Esophagus squamous epithelium (tissue), 4 donors: ENCODE measurements around the gene PEF1.

Experiments used
- POLR2A ChIP-seq, 4 donors: fragments of 450-650 bp; IDR thresholded peaks; one replicate each; pipeline ENCODE4 v1.6.1; 2017; ENCODE audit warnings: antibody characterized with exemption in 4 of 4, mild to moderate bottlenecking in 4 of 4, moderate library complexity in 3 of 4
- TF ChIP-seq, protein P1 (sequence below), 6 experiments: fragments of 450-650 bp in 4 of 6; fragments of 200-600 bp in 2 of 6; sonication (generic) in 2 of 6; IDR thresholded peaks; one replicate each; pipeline ENCODE4 v1.5.1; 2016 to 2019; ENCODE audit warnings: antibody characterized with exemption in 6 of 6, mild to moderate bottlenecking in 4 of 6, moderate library complexity in 4 of 6

DNA sequence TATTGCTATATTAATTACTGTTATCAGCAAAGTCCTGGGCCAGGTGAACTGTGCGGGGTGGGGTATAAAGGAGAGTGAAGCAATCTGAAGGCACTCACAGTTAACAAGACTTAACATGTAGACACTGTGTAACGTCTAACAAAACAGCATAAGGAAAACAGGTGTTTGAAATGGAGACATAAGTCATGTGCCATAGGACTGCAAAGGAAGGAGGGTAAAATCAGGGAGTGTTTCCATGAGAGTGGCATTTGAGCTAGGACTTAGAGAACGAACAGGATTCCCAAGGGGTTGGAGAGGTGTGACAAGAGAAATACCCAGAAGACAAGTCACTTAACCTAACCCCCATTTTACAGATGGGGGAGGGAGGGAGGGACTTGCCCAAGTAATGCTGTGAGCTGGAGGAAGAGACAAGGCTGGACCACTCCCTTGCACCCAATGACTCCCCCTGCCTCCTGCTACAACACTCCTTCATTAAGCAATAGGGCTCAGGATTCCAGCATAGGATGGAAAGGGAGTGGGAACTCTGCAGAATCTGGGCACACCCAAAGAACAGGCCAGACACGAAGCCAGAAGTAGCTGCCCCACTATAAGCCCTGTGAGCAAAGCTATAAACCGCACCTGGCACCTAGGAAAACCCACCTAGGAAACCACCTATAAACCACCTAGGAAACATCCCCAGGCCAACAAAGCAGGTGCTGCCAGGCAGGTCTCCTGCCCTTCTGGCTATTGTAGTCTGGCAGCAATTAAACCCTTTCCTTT is 6.6 kb downstream of the PEF1 start:
- TF ChIP-seq, protein P1, sequence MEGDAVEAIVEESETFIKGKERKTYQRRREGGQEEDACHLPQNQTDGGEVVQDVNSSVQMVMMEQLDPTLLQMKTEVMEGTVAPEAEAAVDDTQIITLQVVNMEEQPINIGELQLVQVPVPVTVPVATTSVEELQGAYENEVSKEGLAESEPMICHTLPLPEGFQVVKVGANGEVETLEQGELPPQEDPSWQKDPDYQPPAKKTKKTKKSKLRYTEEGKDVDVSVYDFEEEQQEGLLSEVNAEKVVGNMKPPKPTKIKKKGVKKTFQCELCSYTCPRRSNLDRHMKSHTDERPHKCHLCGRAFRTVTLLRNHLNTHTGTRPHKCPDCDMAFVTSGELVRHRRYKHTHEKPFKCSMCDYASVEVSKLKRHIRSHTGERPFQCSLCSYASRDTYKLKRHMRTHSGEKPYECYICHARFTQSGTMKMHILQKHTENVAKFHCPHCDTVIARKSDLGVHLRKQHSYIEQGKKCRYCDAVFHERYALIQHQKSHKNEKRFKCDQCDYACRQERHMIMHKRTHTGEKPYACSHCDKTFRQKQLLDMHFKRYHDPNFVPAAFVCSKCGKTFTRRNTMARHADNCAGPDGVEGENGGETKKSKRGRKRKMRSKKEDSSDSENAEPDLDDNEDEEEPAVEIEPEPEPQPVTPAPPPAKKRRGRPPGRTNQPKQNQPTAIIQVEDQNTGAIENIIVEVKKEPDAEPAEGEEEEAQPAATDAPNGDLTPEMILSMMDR (IDR thresholded peaks at IDR 0.05) = no peak
- no peak for TF ChIP-seq POLR2A (IDR thresholded peaks at IDR 0.05)
